GM13977 (cell line): ENCODE measurements around the gene USP50.
"Not testable (repeated sequence)": the region's sequence is repeated elsewhere in the genome, so short reads cannot be mapped to it uniquely, and the experiment has no call there.

Experiments
- DNase-seq: peaks from one replicate; pipeline ENCODE4 v3.0.0; 2012; ENCODE audit warnings: low spot score
- CTCF ChIP-seq: IDR thresholded peaks from 2 replicates; pipeline ENCODE4 v1.5.1; 2012; ENCODE audit warnings: mild to moderate bottlenecking, control low read depth; ENCODE audit not compliant: insufficient read depth; ENCODE audit errors: extremely low read depth, missing control alignments
- in situ Hi-C: fragments of 300-500 bp; cut with MboI; formaldehyde crosslinking; loops from one replicate; pipeline ENCODE4 v1.12.0; 2022; ENCODE audit warnings: low sequenced_read_pairs, low pct_unique_long_range_greater_than_20kb, mixed read lengths, inconsistent platforms; ENCODE audit not compliant: unreplicated experiment

USP50 gene

GRCh38 chr15:50546566-50546965, at the start of gene USP50:
TSS of gene USP50 (minus strand) at chr15:50546666. CDS start at chr15:50546525, 141 bp downstream.
- no peak for DNase-seq
- in situ Hi-C loops, result no loop called here
- no peak for TF ChIP-seq CTCF

GRCh38 chr15:50594311-50594710, 47.8 kb upstream of the USP50 start:
- no peak for DNase-seq
- in situ Hi-C loops, result no loop called here
- TF ChIP-seq CTCF, result no peak

- DNase-seq, result no peak
- in situ Hi-C loops, result no loop called here
- no peak for TF ChIP-seq CTCF
Observed at GRCh38 chr15:50593761-50594160, 47.3 kb upstream of the USP50 start.

GRCh38 chr15:50590288-50590687, 43.8 kb upstream of the USP50 start:
- TF ChIP-seq CTCF, result no peak
- no peak for DNase-seq
- in situ Hi-C loops, result no loop called here

GRCh38 chr15:50577492-50577891, 31.0 kb upstream of the USP50 start:
- in situ Hi-C loops, result no loop called here
- no peak for DNase-seq
- TF ChIP-seq CTCF, result no peak

GRCh38 chr15:50576166-50576565, 29.7 kb upstream of the USP50 start:
- TF ChIP-seq CTCF, result no peak
- in situ Hi-C loops, result no loop called here
- DNase-seq, result no peak

GRCh38 chr15:50573842-50574241, 27.4 kb upstream of the USP50 start:
- in situ Hi-C loops, DNase-seq: not testable (repeated sequence)
